ENCODE data around the gene SNX14.

DNA sequence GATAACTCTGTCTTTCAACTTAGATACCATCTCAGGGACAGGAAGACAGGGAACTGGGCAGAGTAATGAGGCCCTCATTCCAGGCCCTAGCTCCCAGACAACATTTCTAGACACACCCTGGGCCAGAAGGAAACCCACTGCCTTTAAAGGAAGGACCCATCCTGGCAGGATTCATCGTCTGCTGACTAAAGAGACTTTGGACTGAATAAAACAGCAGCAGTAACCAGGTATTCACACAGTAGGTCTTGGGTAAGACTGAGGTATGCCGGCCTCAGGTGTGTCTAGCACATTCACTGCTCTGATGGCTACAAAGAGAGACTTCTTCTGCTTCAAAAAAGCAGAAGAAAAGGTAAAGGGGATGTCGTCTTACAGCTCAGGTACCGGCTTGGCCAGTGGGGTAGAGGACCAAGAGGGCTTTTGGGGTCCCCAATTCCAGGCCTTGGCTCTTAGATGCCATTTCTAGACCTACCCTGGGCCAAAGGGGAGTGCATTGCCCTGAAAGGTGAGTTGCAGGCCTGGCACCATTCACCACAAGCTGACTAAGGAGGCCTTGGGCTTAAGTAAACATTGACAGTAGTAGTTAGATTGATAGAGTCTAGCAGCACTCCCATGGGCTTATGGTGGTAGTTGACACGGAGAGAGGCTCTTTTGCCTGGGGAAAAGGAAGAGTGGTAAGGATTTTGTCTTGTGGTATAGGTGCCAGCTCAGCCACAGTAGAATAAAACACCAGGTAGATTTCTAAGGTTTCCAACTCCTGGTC lies 13.4 kb downstream of the SNX14 start:
- TF ChIP-seq POLR2A (IDR thresholded peaks at IDR 0.05) (no peak), CTCF (IDR thresholded peaks at IDR 0.05) (no peak)

Measured in Peyer's patch (tissue), 4 donors.